Adipocyte (in vitro differentiated cells): ENCODE data around the gene ACSF3.

Source experiments
- DNase-seq: peaks from one replicate; pipeline ENCODE4 v3.0.0-alpha.2; 2015; ENCODE audit warnings: low read depth
- H3K27me3 ChIP-seq: replicated peaks from 2 replicates; pipeline ENCODE4 v1.7.0; 2013; ENCODE audit warnings: mild to moderate bottlenecking, low read length, moderate library complexity; ENCODE audit not compliant: control insufficient read depth, insufficient read depth
- H3K36me3 ChIP-seq: 2 replicates; pipeline ENCODE4 v1.7.0; 2013; ENCODE audit warnings: low read length, mild to moderate bottlenecking, moderate library complexity; ENCODE audit not compliant: control insufficient read depth, insufficient read depth, severe bottlenecking
- H3K4me1 ChIP-seq: 2 replicates; pipeline ENCODE4 v1.7.0; 2013; ENCODE audit warnings: mild to moderate bottlenecking, low read length, moderate library complexity; ENCODE audit not compliant: control insufficient read depth, insufficient read depth
- H3K4me3 ChIP-seq: 2 replicates; pipeline ENCODE4 v1.7.0; 2013; ENCODE audit warnings: mild to moderate bottlenecking, low read length, moderate library complexity
- H3K9ac ChIP-seq: 2 replicates; pipeline ENCODE4 v1.7.0; 2013; ENCODE audit warnings: mild to moderate bottlenecking, low read length, moderate library complexity
- H3K9me3 ChIP-seq: 2 replicates; pipeline ENCODE4 v1.7.0; 2013; ENCODE audit warnings: mild to moderate bottlenecking, low read length, moderate library complexity; ENCODE audit not compliant: control insufficient read depth

The ACSF3 gene

GRCh38 chr16:89101303-89102040, 7.8 kb downstream of the ACSF3 start:
- Histone ChIP-seq H3K36me3 (peaks cover 41% of the 10 kb centered on the region), H3K9me3 (no peaks in the 10 kb centered on the region), H3K9ac (no peak overlapping the region), H3K4me3 (no peak overlapping the region), H3K27me3 (no peaks in the 10 kb centered on the region), H3K4me1 (no peaks in the 10 kb centered on the region)
- DNase-seq = no peak

DNA sequence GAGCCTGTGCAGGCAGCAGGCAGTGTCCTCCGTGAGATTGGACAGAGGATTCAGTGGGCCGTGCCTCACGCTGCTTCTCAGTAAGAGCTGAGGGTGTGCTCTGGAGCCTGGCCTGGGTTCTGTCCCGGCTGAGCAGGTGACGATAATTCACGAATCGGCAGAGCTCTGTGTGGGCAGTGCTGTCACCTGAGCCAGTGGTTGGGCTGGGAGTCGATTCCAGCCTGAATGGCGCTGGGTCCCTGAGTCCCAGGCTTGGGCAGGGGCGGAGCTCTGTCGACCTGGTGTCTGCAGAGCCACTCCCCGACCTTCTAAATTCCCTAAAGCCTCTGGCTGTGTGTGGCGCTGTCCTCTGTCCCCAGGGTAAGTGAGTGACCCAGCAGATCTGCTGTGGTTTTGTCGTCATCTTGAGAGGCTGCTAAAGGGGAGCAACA, 8.4 kb downstream of the ACSF3 start:
- Histone ChIP-seq H3K4me3 (no peak overlapping the region), H3K27me3 (no peaks in the 10 kb centered on the region), H3K4me1 (no peaks in the 10 kb centered on the region), H3K36me3 (peaks cover 47% of the 10 kb centered on the region), H3K9ac (no peak overlapping the region), H3K9me3 (no peaks in the 10 kb centered on the region)
- DNase-seq = no peak

- no peaks in the 10 kb centered on the region for H3K9me3 ChIP-seq
- no peaks in the 10 kb centered on the region for H3K4me1 ChIP-seq
- peaks cover 50% of the 10 kb centered on the region for H3K36me3 ChIP-seq
- H3K4me3 ChIP-seq = no peak overlapping the region
- H3K27me3 ChIP-seq = no peaks in the 10 kb centered on the region
- DNase-seq = no peak
- H3K9ac ChIP-seq = no peak overlapping the region
These were observed 8.9 kb downstream of the ACSF3 start for GRCh38 chr16:89102481-89103073.

DNA sequence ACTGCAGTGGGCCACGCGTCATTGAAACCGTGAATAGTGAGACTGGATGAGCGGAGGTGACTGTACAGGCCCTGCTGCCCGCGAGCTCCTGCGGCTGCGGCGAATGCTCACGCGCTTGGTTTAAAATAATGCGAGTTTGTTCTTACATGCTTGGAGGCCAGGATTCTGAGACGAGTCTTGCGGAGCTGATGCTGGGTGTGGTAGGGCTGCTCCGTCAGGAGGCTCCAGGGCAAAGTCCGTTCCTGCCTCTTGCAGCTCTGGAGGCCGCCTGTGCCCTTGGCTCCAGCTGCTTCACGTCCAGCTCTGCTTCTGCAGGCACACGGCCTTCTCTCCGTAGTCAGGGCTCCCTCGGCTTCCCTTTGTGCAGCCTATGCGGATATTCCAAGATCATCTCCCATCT, 9.5 kb downstream of the ACSF3 start:
- H3K9me3 ChIP-seq = no peaks in the 10 kb centered on the region
- no peak overlapping the region for H3K9ac ChIP-seq
- no peaks in the 10 kb centered on the region for H3K27me3 ChIP-seq
- no peak for DNase-seq
- no peaks in the 10 kb centered on the region for H3K4me1 ChIP-seq
- H3K4me3 ChIP-seq = no peak overlapping the region
- H3K36me3 ChIP-seq = peaks cover 50% of the 10 kb centered on the region

DNA sequence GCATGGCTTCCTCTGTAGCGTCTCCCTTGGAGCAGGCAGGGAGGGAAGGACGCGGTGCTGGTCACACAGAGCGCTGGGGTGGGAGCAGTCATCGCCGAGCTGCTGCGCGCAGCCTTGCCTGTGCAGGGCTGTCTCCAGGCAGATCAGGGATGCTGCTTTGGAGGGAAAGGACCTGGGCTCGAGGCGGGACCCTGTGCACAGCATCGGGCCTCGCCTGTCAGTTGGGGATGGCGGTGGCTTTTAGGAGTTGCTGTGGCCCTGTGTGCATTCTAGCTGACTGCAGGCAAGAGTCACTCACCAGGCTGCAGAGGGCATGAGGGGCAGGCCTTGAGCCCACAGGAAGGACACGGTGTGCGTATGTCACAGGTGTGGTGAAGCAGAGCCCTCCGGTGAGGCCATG, 10.1 kb downstream of the ACSF3 start:
- no peaks in the 10 kb centered on the region for H3K9me3 ChIP-seq
- H3K4me3 ChIP-seq = no peak overlapping the region
- no peak for DNase-seq
- H3K4me1 ChIP-seq = no peaks in the 10 kb centered on the region
- H3K36me3 ChIP-seq = peaks cover 55% of the 10 kb centered on the region
- H3K9ac ChIP-seq = no peak overlapping the region
- no peaks in the 10 kb centered on the region for H3K27me3 ChIP-seq

DNA sequence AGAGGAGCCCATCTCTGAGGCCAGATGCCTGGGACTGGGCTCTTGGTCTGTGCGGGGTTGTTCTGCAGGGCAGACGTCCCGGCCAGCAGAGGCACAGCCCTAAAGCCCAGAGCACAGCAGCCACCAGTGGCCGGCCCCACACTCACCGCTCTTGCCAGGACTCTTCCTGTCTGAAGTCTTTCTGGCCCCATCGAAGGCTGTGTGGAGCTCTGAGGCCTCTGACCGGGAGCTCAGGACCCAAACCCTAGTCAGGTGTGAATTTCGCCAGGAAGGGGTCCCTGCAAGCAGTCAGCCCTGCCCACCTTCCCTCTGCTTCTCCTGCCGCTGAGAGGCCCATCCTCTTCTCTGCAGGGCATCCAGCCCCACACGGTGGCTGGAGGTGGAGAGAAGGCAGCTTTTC, 10.7 kb downstream of the ACSF3 start:
- no peaks in the 10 kb centered on the region for H3K9me3 ChIP-seq
- H3K27me3 ChIP-seq = no peaks in the 10 kb centered on the region
- H3K9ac ChIP-seq = no peak overlapping the region
- peaks cover 55% of the 10 kb centered on the region for H3K36me3 ChIP-seq
- no peak overlapping the region for H3K4me3 ChIP-seq
- no peaks in the 10 kb centered on the region for H3K4me1 ChIP-seq
- DNase-seq = no peak

DNA sequence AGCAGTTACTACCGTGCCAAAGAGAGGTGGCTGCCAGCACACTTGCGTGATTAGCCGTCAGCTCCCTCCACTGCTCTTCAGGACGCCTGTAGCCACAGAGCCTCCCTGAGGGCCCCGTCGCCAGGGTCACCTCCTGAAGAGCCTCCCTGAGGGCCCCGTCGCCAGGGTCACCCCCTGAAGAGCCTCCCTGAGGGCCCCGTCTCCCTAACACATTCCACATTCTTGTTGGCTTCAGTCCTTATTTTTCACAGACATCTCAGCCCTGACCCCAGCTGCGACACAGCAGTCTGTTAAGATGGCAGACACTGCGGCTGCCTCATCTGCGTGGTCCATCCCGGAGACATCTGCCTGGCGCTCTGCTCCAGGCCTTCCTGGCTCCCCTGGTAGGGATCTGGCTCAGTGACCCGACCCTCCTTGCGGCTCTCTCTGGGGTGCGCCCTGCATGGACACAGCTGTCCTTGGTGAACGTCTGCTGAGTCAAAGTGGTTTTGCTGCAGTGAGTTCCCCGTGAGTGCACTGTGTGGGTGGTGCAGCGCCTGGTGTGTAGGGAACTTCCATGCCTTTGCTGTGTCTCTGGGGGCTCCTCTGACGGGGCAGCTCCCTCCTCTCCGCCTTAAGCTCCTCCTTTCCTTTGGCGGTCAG, 11.4 kb downstream of the ACSF3 start:
- Histone ChIP-seq H3K4me1 (no peaks in the 10 kb centered on the region), H3K36me3 (peaks cover 55% of the 10 kb centered on the region), H3K27me3 (no peaks in the 10 kb centered on the region), H3K9me3 (no peaks in the 10 kb centered on the region), H3K9ac (no peak overlapping the region), H3K4me3 (no peak overlapping the region)
- no peak for DNase-seq

DNA sequence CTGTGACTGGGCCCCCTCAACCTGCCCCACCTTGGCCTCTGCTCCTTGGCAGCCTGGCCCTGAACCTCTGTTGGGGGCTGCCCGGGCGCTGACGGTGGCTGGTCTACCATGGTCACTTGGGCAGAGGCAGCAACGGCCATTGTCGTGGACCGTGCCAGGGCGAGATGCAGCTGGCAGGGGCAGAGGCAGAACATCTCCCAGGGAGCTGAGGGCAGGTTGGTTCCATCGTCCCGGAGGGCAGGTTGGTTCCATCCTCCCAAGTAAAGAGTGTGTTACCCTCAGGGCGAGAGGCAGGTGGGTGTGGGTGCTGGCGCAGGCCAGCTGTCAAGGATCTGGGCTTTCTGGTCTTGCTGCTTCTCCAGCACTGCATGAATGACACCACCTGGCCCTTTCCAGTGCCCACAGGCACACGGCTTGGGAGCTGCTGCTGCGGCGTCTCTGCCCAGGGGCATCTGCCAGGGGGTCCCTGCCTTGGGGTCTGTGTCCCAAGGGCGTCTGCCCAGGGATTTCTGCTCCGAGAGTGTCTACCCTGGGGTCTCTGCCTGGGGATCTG, 12.0 kb downstream of the ACSF3 start:
- Histone ChIP-seq H3K4me3 (no peak overlapping the region), H3K9ac (no peak overlapping the region), H3K36me3 (peaks cover 59% of the 10 kb centered on the region), H3K27me3 (no peaks in the 10 kb centered on the region), H3K9me3 (no peaks in the 10 kb centered on the region), H3K4me1 (no peaks in the 10 kb centered on the region)
- no peak for DNase-seq

DNA sequence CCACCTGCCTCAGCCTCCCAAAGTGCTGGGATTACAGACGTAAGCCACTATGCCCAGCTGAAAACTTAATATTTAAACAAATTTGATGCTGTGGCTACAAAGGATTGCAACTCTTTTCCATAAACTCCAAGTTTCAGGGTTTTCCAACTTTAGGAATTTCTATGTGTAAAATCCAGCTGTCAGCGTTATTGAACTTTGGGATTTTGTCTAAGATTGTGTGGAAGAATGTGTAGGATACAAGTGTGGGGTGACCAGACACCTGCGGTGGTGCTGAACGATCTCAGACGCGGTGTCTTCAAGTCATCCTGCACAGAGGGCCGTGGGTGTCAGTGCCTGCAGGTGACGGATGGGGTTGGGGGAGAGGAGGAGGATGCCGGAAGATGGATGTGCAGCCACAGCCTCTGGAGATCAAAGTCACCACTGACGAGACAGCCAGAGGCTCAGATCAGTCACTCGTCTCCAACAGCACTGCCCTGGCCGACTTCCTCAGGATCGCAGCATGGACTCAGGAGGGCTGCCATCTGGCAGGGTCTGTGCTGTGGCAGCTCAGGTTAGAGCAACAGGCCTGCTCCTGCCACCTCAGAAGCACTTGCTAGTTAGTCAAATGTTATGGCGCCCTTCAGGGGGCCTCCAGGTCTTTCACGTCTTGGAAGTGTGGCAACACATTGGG, 13.0 kb downstream of the ACSF3 start:
- Histone ChIP-seq H3K4me1 (no peaks in the 10 kb centered on the region), H3K36me3 (peaks cover 59% of the 10 kb centered on the region), H3K9ac (no peak overlapping the region), H3K27me3 (no peaks in the 10 kb centered on the region), H3K9me3 (no peaks in the 10 kb centered on the region), H3K4me3 (no peak overlapping the region)
- no peak for DNase-seq

DNA sequence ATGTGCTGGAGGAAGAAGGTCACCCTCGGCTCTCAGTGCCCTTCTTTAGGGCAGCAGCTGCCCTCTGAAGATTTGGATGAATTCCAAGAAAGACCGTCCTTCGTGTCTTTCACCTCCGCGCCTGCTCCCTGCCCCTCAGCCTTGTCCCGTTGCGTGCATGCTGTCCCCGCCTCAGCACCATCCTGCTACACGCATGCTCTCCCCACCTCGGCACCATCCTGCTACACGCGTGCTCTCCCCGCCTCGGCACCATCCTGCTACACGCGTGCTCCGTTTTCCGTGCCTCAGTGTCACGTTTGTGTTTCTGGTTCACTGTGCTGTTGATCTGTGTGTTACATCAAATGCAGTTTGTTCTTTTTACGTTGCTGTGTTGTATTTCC, 13.5 kb downstream of the ACSF3 start:
- Histone ChIP-seq H3K36me3 (peaks cover 59% of the 10 kb centered on the region), H3K9ac (no peak overlapping the region), H3K27me3 (no peaks in the 10 kb centered on the region), H3K4me3 (no peak overlapping the region), H3K9me3 (no peaks in the 10 kb centered on the region), H3K4me1 (no peaks in the 10 kb centered on the region)
- DNase-seq = no peak

DNA sequence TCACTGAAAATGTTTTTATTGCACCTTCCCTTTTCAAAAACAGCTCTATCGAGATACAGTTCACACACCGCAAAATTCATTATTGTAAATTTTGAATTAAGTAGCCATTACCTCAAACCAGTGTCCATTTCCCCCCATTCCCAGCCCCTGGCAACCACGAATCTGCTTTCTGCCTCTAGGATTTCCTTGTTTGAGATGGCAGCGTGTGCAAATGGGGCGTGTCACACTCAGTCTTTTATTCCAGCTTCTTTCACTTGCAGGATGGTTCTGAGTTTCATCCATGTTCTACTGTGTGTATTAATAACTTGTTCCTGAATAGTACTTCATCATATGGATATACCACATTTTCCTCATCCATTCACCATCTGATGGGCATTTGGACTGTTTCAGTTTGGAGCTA, 14.8 kb downstream of the ACSF3 start:
- Histone ChIP-seq H3K9me3 (no peaks in the 10 kb centered on the region), H3K9ac (no peak overlapping the region), H3K36me3 (peaks cover 59% of the 10 kb centered on the region), H3K27me3 (no peaks in the 10 kb centered on the region), H3K4me3 (no peak overlapping the region), H3K4me1 (no peaks in the 10 kb centered on the region)
- no peak for DNase-seq
